ENCODE data around the gene GPR183.

GPR183 gene

GRCh38 chr13:99339736-99340397 lies 32.7 kb upstream of the GPR183 start:
- DNase-seq (ENCODE audit: low read depth in 2 of 2), result no peak

DNA sequence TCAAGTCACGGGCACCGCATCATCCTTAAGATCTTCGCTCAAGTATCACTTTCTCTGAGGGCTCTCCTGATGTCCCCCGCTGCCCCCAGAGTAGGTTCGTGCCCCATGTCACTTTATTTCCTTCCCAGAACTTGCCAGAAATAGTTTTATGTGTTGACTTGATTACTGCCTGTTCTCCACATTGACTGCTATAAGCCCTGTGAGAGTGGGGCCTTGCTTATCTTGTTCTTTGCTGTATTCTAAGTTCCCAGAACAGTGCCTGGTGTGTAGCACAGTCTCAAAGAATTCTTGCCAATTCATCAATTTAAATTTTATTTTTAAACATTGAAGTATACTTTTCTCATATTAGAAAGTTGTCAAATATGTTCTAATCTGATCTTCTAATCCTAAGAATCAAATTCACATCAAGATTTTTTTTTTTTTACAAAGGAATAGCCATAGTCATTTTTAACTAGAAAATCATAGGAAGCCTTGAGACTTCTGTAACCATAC lies 32.1 kb upstream of the GPR183 start:
- DNase-seq (ENCODE audit: low read depth in 2 of 2), result no peak

DNA sequence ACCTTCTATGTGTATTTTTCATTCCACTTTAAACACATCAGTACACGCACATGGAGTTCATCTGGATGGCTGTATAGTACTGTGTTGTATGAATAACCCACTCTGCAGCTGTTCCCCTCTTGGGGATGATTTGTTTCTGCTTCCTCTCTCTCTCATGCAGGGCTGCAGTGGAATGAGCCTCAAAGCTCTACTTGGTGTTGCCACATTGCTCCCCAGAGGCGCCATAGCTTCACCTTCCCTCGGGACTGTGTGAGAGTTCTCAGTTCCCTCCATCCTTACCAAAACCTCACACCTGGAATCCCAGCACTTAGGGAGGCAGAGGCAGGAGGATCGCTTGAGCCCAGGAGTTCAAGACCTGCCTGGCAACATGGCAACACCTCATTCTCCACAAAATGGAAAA lies 28.4 kb upstream of the GPR183 start:
- no peak for DNase-seq (ENCODE audit: low read depth in 2 of 2)

DNA sequence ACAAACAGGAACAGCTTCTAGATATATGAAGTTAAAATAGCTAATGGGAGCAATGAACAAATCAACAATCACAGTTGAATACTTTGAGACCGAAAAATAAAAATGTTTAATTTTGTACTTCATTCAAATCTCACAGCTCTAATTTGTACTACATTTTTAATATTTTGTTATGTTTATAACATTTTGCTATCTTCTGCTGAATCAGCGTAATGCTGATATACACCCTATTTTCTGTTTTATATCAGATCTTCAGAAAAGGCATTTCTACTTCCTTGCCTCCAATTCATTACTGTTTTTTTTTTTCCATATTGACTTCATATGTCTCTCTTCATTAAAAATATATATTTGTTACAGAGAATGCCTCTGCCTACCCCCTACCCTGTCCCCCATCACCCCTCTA lies 27.9 kb upstream of the GPR183 start:
- DNase-seq (ENCODE audit: low read depth in 2 of 2), result no peak

- DNase-seq (ENCODE audit: low read depth in 2 of 2), result no peak
Measured at GRCh38 chr13:99334221-99334620, 27.0 kb upstream of the GPR183 start.

GRCh38 chr13:99332456-99332855 lies 25.3 kb upstream of the GPR183 start:
- DNase-seq (ENCODE audit: low read depth in 2 of 2), result no peak

DNA sequence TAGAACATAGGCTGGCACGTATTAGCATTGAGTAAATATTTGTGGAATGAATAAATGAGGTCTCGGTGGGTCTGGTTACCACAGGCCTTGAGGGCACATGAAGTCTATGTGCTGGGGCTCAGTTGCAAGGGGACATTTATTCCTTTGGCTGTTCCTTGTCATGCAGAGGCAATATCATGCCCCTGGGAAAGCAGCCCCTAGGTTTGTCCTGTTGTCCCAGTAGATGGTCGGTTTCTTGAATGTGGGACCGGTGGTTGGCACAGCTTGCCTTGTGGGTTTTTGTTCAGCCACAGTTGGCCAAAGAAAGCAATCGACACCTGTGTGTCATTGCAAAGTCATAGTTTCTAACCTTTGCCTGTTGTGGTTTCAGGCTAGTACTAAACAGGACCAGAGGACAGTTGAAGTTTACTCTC lies 24.7 kb upstream of the GPR183 start:
- DNase-seq (ENCODE audit: low read depth in 2 of 2), result no peak

- DNase-seq (ENCODE audit: low read depth in 2 of 2), result no peak
Measured at GRCh38 chr13:99330942-99331341, 23.7 kb upstream of the GPR183 start.

DNA sequence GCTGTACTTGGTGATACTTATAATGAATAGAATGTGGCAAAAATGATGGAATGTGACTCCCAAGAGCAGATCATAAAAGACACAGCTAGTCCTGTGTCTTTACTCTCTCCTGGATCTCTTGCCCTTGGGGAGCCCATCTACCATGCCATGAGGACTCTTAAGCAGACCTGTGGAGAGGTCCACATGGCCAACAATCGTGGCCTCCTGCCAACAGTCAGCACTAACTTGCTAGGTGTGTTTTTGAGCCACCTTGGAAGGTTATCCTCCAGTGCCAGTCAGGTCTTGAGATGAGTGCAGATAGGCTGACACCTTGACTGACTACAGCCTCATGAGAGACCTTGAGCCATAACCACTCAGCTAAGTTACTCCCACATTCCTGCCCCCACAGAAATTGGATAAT lies 22.3 kb upstream of the GPR183 start:
- no peak for DNase-seq (ENCODE audit: low read depth in 2 of 2)

- DNase-seq (ENCODE audit: low read depth in 2 of 2), result no peak
Measured at GRCh38 chr13:99327761-99328160, 20.6 kb upstream of the GPR183 start.

DNA sequence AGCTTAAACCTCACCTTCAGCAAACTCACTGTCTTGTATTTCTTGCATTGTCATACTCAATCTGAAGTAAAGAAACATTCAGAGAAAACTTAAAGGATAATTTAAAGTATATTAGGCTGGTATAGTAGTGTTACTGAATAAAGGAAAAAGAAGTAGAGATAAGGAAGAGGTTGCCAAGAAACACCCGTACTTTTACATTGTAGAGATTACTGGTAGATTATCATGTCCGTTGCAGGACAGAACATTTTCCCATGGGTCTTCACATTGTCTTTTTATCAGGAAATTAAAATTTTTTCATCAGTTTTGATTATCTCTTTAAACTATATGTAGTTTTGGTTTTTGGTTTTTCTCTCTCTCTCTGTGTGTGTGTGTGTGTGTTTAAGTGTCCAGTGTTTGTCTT lies 19.9 kb upstream of the GPR183 start:
- DNase-seq (ENCODE audit: low read depth in 2 of 2), result no peak

GRCh38 chr13:99326012-99326411 lies 18.8 kb upstream of the GPR183 start:
- no peak for DNase-seq (ENCODE audit: low read depth in 2 of 2)

- DNase-seq (ENCODE audit: low read depth in 2 of 2), result no peak
Measured at GRCh38 chr13:99323488-99323887, 16.3 kb upstream of the GPR183 start.

DNA sequence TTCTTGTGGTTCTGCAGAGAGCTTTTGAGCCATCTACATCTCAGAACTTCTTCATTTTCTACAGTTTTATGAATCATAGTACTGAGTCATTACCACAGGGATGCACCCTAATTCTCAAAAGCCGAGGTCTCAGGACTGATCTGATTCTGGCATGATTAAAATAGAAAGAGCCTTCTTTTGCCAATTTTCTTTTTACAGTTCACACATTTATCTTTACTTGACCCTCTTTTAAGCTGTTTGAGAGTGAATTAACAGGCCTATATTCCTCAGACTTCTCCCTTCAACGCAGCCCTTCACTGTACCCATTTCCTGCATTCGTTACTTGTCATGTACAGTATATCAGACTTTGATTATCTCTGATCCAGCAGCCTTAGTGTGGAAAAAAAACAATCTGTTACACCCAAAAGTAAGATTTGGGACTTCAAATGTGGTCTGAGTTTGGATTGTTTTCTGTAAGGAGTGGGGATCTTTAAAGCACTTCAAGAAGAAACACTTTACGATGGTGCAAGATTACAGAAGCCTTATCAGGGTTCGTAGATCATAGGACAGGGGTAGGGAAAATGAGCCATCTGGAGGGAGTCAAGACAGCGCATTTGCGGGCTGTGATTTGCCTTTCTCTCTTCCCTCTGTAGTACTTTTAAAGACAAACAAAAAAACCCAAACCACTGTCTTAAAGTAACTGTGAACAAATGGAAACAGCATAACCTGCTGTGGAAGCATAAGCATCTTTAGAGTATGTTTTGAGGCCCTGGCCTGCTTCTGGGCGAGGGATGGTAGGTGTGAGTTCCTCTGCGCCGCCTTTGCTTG lies 15.3 kb upstream of the GPR183 start:
- peak in 1 of 2 donors; percentile 27 for DNase-seq (ENCODE audit: low read depth in 2 of 2)

DNA sequence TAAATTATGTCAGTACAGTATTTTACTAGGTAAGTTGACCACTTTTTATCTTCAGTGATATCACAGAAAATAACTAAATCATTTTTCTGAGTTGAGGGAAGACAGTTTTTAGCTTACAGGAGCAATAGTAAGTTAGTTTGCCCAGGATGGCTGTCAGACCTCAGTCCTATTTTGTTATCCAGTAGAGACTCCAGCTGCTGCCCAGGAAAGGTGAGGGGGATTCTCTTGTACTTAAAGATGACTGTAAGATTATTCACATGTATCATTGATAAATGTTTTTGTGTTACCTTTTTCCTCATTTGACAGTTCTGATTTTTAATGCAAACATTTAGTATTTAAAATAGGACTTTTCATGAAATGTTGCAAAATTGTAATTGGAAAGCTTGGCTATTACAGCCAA lies 14.5 kb upstream of the GPR183 start:
- no peak for DNase-seq (ENCODE audit: low read depth in 2 of 2)

DNA sequence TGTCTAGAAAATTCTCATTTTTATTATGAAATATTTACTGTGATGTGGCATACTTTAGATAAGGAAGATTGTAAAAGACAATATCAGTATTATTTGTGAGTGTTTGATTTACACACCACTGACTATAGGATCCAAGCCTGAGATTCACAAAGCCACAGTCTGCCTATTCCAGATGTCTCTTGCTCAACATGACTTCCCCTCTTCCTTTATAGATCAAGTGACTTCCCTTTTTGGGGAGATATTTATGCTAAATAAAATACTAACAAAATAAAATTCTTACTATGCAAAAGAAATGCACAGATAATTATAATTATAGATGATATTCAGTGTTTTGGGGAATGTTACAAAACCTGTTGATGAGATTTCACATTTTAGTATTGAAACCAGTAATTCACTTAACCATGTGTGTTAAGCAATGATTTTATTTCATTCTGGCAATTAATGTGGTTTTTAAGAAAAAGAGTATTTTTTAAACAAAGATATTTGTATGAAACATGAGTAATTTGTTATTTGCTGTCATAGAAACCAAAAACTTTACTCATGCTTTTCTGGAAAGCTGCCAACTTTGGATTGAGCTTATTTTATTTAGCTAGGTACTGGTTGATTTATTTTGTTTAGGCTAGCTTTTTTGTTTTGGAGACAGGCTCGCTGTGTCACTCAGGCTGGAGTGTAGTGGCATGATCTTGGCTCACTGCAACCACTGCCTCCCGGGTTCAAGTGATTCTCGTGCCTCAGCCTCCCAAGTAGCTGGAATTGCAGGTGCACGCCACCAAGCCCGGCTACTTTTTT lies 13.7 kb upstream of the GPR183 start:
- DNase-seq (ENCODE audit: low read depth in 2 of 2), result no peak

DNA sequence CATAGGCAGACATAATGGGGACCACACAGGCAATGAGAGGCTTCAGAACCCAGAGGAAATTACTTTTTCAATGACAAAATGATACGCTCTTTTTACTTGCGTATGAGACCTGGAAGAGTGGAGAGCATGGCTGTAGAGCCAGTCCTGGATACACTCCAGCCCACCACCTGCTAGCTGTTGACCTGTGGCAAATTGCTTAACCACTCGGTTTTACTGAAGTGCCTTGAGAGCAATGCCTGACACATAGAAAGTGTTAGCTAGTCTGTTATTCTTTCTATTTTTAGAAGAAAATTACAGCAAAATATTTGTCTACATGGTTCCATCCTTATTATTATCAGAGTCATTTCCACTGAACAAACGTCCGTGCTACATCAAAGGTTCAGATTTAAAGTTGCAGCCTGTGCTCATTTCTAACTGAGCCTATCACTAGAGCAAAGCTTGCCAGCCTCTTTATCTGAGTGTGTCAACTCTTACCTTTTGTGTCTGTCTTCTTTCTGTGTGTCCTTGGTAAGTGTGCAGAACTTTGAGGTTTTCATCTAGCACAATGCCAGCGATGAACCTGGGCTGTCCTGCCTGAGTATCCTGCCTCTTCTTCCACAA lies 9.6 kb upstream of the GPR183 start:
- no peak for DNase-seq (ENCODE audit: low read depth in 2 of 2)

- DNase-seq (ENCODE audit: low read depth in 2 of 2), result no peak
Measured at GRCh38 chr13:99316224-99316623, 9.0 kb upstream of the GPR183 start.

DNA sequence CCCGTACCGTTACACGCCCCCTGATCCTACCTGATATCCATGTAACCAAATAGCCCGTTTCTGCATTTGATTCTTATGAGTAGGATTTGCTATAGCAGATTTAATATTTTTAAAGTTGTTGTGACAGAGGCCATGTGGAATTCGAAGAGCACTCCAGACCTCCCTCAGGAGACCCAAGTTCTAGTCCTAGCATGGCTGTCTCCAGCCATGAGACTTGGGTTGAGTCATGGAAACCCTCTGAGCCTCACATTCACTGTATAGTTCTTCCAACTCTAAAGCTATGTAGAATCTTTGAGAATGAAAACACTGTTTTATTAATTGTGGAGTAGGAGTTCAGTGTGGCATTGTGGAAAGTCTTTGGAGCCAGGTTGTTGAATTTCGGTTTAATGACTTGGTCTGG lies 8.0 kb upstream of the GPR183 start:
- no peak for DNase-seq (ENCODE audit: low read depth in 2 of 2)

- DNase-seq (ENCODE audit: low read depth in 2 of 2), result peak in 1 of 2 donors; percentile 47
Measured at GRCh38 chr13:99314640-99315176, 7.5 kb upstream of the GPR183 start.

DNA sequence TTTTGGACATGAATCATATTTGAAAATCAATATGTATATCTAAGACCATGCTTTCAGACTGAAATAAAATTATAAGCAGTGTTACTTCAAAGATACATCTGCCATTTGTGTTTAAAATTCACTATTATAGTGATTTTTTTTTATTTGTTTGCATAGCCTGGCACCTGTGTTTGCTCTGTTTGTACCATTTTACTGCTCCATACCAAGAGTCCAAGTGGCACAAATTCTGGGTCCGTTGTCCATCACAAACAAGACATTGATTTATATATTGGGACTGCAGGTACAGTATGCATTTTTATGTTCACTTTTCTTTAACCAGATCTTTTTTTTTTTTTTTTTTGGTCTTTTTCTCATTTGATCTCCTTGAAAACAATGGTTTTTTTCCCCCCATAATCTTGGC lies 6.7 kb upstream of the GPR183 start:
- no peak for DNase-seq (ENCODE audit: low read depth in 2 of 2)

- DNase-seq (ENCODE audit: low read depth in 2 of 2), result no peak
Measured at GRCh38 chr13:99313501-99313900, 6.3 kb upstream of the GPR183 start.
